ENCODE results near the gene AKAP7.

The AKAP7 gene

DNA sequence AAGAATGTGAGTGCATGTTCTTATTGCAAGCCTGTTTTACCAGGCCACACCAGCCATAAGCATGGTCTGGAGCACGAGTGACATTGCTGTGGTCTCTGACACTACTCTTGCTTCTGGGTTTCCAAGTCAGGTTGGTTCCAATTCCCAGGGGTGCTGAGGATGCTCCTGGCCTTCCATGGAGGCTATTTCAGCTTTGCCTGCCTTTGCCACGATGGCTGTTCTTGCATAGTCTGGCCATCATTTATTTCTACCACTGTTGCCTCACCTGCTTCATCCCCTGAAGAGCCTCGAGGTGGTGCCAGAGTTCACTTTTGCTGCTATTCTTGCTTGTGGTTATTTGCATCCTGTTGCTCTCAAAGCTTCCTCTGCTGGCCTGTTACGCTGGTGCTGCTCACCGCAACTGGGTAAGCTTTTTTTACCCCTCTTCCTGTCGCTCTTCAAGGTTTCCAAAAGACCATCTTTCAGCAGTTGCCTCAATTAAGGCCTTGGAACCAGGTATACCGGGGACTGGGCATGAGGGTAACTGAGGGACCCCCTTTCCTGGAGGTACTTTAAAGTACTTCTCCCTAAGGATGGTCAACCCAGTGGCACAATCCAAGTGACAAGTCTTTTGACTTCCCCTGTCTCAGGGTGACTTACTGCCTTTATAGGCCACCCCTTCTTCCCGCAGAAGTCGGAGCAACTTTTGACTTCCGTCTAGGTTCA lies 64.5 kb downstream of the AKAP7 start:
- DNase-seq (ENCODE audit: low read depth) = no peak

DNA sequence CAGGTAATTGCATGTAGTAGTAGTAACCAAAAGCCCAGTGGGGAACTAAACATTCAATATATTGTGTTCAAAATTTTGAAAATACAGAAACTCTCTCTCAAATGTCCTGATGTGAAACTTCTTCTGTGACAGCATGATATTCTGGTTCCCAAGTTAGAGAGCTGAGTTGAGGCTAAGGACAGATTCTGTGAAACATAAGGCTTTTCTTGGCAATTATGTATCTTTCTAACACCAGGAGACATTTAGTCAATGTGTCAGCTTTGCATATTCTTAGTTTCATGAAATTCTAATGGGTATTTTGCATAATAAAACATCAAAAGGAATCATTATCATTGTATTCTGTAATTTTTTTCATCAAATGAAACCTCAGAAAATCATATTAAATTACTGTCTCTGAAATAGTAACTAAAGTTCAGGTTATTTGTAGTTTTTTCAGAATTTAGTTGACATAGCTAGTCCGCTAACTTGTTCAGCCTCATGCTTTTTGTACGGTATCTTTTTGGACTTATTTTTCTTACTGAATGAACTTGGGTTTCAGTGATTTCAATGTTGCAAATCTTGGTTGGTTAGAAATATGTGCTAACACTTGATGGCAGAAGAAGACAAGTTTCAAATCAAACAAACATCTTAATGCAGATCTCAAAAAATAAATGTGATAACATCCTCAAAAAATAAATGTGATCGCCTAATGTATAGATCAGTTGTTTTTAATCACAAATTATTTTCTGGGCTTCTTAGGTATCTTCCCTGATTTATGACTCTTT lies 70.4 kb downstream of the AKAP7 start:
- DNase-seq (ENCODE audit: low read depth) = no peak

DNA sequence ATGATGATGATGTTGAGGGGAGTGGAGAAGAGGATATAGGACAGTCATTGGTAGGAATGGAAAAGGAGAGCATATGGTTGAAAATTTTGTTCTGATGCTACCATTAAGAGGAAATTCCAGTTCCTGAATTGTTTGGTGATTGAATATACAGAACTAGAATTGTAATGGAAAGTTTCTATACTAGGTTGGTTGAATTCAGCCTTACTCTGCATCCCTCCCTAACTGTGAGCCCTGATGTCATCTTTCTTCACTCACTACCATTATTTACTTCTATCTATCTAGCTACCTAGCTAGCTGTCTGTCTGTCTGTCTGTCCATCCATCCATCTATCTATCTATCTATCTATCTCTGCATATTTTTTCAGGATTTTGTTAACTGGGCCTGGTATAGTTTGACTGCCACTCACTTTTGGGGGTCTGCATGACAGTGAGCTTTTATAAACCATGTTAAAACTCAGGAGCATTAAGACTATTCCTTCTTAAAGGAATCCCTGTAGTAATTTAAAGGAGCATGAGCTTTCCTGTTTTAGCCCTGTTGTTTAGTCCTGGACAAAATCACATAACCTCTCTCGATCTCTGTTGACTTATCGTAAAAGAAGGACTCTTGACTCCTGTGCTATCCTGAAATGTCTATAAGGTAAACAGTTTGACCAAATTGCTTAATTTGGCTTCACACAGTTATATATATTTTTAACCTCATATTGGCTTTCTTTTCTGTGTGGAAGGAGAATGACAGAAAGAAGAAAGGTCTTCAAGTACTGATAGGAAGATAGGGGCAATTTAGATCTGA lies 71.4 kb downstream of the AKAP7 start:
- DNase-seq (ENCODE audit: low read depth) = no peak

DNA sequence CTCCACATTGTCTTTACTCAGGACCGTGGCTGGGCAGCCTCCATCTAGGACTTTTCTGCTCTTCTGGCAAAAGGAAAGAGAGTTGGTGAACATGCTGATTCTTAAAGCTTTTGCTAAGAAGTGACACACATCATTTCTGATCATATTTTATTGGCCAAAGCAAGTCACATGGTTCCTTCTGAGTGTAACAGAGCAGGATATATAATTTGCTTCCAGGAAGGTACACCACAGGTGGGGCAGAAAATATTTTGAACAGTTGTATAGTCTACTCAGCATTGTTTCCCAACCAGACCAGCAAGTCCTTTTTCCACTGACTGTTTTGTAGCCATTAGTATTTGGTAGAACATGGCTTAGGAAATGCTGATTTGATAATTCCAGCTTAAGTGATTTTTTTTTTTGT lies 73.5 kb downstream of the AKAP7 start:
- DNase-seq (ENCODE audit: low read depth) = no peak

DNA sequence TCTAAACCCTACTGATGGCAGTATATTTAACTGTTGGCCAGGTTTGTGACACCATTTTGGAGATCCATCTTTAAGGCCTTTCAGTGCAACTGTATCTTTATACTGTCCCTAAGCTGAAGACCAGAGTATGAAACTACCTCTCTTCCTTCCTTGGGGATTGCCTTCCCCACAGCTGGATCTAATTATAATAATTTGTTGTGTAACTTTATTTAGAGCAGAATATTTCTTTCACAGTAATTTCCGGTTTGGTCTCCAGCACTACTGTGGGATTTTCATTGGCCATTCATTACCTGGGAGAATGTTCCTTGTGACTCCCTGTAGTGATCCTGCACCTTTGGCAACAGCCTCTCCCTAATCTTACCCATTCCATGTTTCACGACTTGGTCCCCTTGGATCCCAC lies 75.2 kb downstream of the AKAP7 start:
- no peak for DNase-seq (ENCODE audit: low read depth)

DNA sequence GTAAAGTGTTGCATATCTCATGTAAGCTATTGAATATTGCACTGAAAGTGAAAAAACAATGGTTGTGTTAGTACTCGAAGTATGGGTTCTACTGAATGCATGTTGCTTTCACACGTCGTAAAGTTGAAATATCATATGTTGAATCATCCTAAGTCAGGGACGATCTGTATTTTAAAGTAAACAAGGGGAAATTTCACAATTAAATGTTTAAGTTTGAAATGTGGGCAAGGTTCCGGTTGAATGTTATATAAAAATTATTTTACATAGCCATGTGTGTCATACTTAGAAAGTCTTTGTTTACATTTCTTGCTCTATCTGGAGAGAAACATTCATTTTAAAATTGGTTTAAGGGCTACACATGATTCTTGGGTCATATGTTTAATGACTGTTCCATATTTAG lies 76.8 kb downstream of the AKAP7 start:
- DNase-seq (ENCODE audit: low read depth) = no peak

DNA sequence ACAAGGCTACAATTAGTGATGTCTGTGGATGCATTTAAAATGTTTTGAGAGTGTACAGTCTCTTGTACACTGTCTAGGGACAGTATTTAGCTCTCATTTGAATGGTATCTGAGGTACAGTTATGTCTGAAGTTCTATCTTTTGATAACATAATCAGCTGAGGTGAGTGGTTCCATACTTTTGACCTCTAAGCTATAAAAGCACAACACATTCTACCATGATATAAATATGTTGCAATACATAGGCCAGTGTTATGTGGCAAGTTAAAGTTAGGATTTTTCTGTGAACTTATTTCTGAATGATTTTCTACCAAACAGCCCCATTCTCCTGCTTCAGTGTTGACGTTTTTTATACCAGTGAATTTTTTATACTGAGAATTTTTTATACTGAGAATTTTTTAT lies 77.6 kb downstream of the AKAP7 start:
- no peak for DNase-seq (ENCODE audit: low read depth)

DNA sequence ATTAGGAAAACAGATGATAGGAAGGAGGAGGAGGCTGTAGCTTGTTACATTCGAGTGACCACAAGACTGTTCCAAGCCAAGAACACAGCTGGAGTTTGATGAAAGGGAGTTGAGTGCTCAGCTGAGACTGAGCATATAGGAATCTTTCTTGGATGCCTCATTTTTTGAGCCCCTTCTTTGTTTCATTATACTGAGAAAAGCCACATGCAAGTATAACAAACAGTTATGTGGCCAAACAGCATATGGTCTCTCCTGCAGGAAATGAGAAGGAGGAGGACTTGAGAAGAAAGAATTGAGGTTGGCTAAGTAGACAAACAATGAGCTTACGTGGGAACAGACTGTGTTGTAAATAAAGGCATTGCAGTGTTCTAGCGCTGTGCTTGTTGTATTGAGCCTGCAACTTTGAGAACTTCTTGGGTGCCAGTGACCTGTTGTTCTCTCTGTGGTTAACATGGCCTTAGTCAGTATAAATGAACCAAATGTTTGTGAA lies 78.3 kb downstream of the AKAP7 start:
- no peak for DNase-seq (ENCODE audit: low read depth)

DNA sequence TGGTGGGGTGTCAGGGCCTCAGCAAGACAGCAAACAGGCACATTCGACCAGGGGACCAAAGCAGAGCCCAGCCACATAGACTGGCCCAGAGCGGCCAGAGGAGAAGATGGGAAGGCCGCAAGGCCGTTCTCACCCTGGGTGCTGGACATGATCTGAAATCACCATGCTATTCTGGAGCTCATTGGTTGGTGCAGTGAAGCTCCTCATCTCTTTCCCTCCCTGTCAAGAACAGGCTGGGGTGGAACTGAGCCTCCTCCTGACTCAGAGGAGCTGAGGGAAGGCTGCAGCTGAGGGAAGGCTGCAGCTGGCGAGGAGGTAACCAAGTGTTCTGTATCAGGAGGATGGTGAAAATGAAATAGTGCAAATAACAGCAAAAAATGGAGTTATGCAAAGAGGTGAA lies 80.0 kb downstream of the AKAP7 start:
- DNase-seq (ENCODE audit: low read depth) = no peak

DNA sequence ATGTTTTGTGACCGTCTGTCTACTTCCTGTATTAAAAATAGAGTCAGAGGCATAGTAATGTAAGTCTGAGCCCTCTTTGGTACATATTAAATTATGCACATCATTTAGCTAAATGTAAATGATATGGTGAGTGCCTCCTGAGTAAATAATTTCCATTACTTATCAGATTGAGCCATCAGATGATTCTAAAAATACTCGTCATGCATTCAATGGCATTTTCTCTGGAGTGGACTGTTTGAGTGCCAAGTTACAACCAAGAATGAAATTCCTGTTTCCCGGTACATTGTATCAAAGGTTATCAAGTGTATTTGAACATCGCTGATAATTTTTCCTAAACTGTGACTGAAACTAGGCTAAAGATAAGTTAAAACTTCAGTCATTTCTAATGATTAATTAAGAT lies 81.0 kb downstream of the AKAP7 start:
- no peak for DNase-seq (ENCODE audit: low read depth)

DNA sequence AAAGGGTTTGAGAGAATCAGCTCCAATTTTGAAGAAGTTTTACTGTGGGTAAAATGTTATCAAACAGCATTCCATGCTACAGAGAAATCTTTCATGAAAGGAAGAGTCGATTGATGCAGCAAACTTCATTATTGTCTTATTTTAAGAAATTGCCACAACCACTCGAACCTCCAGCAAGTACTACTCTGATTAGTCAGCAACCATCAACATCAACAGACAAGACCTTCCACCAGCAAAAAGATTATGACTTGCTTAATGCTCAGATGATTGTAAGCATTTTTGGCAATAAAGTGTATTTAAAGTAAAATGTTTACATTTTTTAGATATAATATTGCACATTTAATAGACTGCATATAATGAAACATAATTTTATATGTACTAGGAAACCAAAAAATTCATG lies 87.5 kb downstream of the AKAP7 start:
- DNase-seq (ENCODE audit: low read depth) = no peak

DNA sequence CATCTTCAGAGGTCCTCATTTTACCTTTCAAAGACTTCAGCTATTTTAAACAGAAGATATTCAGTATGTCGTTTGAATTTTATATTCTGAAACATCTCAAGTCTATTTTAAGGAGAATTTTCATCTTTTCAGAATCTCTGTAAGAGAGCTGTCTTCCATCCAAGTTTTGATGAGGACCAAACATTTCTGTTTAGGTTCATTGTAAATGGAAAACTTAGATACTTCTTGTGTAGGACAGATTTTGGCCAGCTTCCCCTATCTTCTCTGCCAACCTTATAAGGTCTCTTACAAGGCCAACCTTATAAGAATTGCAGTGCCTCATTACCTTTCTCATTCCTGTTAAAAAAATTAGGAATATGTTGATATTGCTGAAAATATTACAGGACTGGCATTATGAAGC lies 88.1 kb downstream of the AKAP7 start:
- no peak for DNase-seq (ENCODE audit: low read depth)

DNA sequence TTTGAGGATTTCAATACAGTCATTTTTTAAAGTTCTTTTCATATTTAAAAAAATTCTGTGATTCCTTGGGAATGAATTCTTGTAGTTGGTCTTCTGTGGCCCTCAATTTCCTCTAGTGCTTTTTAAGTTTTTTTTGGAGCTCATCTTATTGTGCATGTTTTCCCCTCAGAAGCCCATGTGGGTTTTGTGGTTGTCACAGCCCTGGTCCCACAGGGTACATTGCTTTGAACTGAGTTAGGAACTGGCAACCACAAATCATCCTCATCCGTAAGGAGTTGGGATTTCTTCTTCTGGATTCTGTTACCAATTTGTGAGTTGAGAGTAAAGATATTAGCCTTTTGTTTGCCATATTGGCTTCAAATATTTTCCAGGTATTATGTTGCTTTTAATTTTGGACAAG lies 89.9 kb downstream of the AKAP7 start:
- no peak for DNase-seq (ENCODE audit: low read depth)

DNA sequence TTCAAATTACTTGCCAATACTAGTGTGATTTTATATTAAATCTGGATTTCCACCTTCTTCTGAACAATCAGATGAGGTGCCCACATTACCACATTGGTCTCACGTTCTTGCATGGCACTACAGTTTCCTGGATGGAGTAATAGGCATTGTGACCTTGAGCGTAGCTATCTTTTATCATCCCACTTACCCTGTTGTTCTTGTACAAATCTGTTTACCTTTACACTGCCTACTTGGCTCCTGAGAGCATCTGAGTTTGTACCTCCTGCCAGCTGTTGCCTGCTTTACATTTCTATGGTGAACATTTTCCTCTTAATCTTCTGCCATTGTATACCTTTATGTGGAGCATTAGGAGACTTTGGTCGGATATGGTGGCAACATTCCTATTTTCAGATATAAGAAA lies 90.7 kb downstream of the AKAP7 start:
- no peak for DNase-seq (ENCODE audit: low read depth)

DNA sequence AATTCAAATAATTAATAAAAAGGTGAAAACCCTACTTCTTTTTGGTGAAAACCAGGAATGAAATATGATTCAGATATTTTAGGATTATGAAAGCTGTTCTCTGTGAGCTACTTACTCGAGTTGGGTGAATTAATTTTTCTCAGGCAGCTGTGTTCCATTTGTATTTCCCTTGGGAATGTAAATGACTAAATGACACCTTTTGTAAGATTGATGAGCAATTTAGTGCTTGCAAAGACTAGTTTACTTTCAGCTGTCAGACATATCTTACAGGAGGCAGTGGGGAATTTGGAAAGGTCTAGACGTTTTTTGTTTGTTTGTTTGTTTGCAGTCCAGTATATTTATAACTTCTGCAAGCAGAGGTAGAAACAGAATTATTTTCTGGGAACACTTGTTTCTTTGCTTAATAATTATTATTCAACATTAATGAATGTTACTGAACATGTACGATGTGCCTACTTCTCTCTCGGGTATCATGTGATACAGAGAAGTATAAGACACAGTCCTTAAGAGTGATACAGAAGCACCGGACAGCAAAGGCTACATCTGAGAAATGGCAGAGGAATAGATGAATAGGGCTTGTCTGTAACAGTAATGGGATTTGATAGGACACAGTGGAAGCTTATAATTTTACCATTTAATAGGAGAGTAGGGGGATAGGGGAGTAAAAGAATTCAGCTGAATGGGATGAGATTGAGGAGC lies 91.3 kb downstream of the AKAP7 start:
- no peak for DNase-seq (ENCODE audit: low read depth)

DNA sequence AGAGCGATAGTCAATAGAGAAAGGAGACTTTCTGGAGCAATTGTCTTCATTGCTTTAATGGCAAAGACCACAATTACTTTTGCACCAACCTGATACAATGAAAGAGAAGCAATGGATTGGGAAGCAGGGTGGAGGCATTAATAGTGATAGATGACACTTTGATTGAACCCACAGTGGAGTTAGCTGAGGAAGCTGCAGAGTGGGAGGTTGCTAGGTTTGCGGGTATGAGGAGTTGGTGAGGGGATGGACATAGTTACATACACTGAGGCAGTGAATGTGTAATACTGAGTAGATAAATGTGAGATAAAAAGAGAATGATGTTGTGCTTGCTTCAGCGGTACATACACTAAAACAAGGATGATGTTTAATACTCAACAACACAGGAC lies 91.9 kb downstream of the AKAP7 start:
- DNase-seq (ENCODE audit: low read depth) = no peak

DNA sequence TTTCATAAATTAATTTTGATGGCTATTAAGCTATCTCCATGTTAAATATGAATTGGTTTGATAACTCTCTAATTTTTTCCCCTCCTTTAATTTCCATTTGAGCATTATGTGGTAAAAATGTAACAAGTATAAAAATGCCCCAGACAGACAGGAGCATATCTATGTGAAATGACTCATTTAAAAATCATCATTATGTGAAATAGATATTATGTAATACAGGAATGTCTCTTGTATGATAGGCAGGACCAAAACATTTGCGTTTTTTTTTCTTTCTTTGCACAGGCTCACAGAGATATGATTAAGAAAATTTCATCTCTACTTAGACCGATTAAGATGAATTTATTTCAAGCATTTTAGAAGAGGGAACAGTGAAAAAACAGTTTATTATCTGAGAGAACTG lies 95.8 kb downstream of the AKAP7 start:
- DNase-seq (ENCODE audit: low read depth) = no peak

DNA sequence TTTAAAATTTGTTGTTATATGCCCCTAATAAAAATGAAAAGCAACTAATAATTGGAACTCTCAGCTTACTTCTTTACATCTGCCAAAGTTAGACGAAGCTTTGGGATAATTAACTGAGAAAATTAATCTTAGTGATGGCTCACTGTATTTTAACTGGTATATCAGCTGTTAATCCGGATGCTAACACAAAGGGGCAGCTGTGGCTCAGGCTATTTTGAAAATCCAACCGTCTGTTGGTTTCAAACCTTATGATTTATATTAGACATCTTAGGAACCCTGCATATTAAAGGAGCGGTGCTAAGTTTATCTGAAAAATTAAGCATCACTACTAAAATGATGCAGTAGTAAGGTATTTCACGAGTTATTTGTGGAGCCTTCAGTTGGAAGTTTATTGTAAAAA lies 96.6 kb downstream of the AKAP7 start:
- DNase-seq (ENCODE audit: low read depth) = no peak

DNA sequence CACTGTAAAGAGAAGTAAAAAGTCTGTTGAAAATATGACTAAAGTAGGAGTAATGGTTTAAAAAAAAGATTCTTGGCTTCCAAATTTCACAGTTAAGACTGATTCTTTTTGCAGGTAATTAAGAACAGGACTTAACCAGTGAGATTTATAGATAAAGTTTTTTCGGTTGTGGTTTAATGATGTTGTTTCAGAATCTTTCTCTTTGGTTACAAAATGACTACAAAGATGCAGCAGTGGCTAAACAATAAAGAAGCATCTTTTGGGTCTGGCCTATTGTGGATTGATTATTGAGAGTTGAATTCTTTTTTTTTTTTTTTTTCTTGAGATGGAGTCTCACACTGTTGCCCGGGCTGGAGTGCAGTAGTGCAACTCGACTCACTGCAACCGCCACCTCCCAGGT lies 109.7 kb downstream of the AKAP7 start:
- no peak for DNase-seq (ENCODE audit: low read depth)

DNA sequence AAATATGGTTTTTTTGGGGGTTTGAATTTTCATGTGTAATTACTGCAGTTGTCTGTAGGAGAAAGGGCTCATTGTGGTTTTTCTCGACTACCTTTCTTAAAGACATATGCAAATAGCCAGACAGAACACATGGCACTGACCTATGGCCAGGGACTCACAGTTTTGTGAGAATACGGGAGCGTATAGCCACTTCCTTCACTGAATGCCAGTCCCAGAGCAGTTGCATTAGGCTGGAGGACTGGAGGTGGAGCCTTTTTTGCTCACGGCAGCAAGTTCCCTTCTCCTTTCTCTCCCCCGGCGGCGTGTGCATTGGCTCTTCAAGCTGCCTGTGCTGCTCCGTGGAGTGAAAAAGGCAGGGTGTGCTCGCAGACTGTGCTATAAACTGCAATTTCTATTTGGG lies 114.9 kb downstream of the AKAP7 start:
- DNase-seq (ENCODE audit: low read depth) = no peak

DNA sequence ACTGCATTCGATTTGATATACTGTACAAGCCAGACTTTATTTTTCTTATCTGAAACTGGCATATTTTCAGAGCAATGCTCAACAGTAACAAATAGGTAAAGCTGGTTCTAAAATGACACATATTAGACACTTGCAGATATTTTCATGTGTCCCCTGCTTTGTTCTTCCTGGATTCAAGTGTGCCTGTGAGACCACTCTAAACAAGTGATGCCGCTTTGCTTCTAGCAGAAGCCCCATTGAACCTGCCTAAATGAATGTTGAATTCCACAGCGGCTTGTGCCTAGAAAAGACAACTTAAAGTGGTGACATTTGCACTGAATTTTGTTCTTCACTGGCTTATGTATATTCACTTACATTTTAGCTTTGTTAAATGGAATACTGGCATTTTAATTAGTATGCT lies 115.7 kb downstream of the AKAP7 start:
- DNase-seq (ENCODE audit: low read depth) = no peak

DNA sequence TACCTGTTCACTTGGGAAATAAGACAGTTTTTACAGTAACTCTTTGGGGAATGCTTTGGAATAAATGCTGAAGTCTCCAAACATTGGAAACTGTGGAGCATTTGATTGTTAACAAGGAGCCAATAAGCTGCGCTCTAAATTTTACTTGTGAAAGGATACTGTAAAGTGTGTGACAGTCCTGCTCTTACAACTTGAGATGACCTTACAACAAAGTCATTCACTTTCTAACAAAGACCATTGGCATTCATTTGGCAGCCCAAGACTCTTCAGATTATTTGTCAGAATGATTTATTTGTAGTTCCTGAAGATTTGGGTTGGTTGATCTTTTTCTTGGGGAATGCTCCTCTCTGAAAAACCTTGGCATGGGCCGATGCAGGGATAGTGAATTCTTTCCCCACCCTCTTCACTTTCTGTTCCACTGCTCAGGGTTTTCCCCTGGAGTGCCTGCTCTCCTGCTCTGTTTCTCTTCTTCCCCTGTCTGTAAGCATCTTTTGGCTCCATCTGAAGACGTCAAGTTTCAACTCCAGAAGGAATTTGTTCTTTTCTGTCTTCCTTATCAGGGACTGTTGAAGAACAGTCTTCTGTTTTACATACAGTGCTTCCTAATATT lies 116.4 kb downstream of the AKAP7 start:
- DNase-seq (ENCODE audit: low read depth) = no peak
